Left ventricle myocardium superior (tissue), 1 donor: ENCODE results near the gene CHML. TPM values are rescaled to one million over a fixed set of nuclear protein-coding genes. Genes with fewer than 3 reads are reported as not detected.
"Not testable (repeated sequence)": the region's sequence is repeated elsewhere in the genome, so short reads cannot be mapped to it uniquely, and the experiment has no call there.

Experiments used
- ATAC-seq: fragments of 200-7000 bp; cut with Tn5 transposase; one replicate; pipeline ENCODE4 v1.9.1; 2020; ENCODE audit warnings: mild to moderate bottlenecking, moderate library complexity
- DNase-seq: peaks from one replicate; pipeline ENCODE4 v3.0.0-alpha.2; 2020
- intact Hi-C: fragments of 100-400 bp; cut with micrococcal nuclease; formaldehyde crosslinking; loops from one replicate; pipeline ENCODE4 v1.11.0; 2022
- long read RNA-seq: library from polyadenylated mRNA; unstranded; transcript quantifications from one replicate; pipeline ENCODE4 v2.0.0, GENCODE V29; 2021
- total RNA-seq: library from RNA; stranded (reverse); fragmentation: NEBNext Ultra II Directional; extraction: Animal tissue kit (Norgen Biotek cat#: 25700); gene quantifications from one replicate; pipeline ENCODE4 v1.2.1, GENCODE V29; 2021
- donor health status: DM: no; HTN: yes; CAD: no; lungs with severe emphysema.

Gene CHML
- 6.0 TPM for total RNA-seq
- long read RNA-seq, full-length matches to known transcripts = 5 of 5 reads
- long read RNA-seq, partial matches to known transcripts = 0 of 5 reads
- long read RNA-seq, other reads (novel, unspliced or antisense) = 0 of 5 reads

GRCh38 chr1:241640149-241640866, at the start of gene CHML, which contains the start of gene OPN3:
CHML (minus strand) TSS chr1:241640369; CDS start chr1:241635766, 4,603 bp downstream.
OPN3 (minus strand) TSS chr1:241640369; CDS start chr1:241640254, 115 bp downstream.
- DNase-seq (peak; percentile 98), ATAC-seq (peak; percentile 100)
- intact Hi-C loops = no loop called here

- intact Hi-C loops = no loop called here
- ATAC-seq = no peak
These were observed 48.8 kb upstream of the CHML start for GRCh38 chr1:241688940-241689368.

GRCh38 chr1:241684108-241684507, 43.9 kb upstream of the CHML start:
- intact Hi-C loops = no loop called here

More at GRCh38 chr1:241688940-241689368, 48.8 kb upstream of the CHML start:
- no peak for DNase-seq

DNA sequence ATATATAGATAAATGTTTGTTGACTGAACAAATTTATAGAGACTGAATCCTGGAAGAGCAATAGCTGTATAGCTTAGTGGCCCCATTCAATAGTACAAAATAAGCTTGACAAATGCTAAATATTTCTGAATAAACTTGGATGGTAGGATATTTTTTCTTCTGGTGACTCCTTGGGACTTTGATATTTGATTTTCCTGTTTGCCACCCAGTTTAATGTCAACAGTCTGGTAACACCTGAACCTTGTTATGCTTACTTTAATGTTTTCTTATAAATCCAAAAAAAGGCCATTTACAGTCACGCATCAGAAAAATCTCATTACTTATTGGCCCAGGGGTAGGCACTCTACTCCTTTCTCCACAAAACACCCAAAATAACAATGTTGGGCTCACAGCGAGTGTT, 42.8 kb upstream of the CHML start:
- DNase-seq = no peak
- no peak for ATAC-seq
- intact Hi-C loops = no loop called here

More at GRCh38 chr1:241684108-241684507, 43.9 kb upstream of the CHML start:
- ATAC-seq (no peak), DNase-seq (no peak)

GRCh38 chr1:241681861-241682448, 41.8 kb upstream of the CHML start:
- DNase-seq, intact Hi-C loops, ATAC-seq: not testable (repeated sequence)

DNA sequence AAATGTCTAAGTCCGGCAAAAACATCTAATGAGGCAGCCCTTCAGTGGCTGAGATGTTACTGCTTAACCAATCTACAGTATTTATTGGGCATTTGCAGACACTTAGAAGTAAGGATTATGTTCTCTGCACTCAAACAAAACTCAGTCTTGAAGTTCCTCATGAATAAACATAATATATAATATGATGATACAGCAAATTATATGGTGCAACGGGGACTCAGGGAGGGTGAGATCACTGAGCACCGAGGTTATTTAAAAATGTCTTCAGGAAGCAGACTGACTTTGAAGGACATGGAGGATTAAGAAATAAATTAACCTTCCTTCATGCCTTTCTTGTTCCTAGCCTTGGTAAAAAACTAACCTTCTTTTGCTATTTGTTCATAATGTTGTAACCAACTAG, 39.8 kb upstream of the CHML start:
- intact Hi-C loops = no loop called here
- DNase-seq (no peak), ATAC-seq (no peak)

DNA sequence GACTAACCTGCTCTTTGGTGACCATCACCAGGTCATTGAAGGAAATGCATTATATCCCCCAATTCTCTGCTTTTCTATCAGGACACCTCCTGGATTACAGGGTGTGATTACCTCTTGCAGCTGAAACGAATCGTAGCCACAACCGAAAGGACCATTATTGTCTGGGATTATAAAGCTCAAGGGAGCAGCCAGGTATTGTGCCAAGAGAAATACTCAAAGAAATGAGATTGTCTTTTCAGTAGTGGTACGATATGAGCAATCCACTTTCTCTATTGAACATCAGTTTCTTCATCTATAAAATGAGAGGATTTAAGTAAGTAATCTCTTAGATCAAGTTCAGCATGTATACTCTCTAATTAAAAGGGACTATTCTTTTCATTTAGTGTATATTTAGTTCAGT, 39.2 kb upstream of the CHML start:
- DNase-seq (no peak), ATAC-seq (no peak)
- intact Hi-C loops = no loop called here

DNA sequence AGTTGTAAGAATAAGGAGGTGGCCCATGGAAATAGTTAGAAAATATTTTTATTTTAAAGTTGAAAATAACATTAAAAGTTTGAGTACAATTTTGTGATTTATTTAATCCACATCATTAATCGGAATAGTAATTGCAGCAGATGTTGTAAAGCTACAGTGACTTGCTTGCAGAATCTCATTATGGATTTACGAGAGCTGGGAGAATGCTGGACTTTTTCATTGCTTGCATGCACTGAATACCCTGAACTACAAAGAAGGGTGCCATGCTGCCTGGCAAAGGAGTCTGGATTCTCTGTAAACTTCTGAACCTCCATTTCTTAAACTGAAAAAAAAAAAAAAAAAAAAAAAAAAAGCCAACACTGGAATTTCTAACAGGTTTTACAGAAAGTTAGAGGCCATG, 38.4 kb upstream of the CHML start:
- intact Hi-C loops = no loop called here
- DNase-seq (no peak), ATAC-seq (no peak)

DNA sequence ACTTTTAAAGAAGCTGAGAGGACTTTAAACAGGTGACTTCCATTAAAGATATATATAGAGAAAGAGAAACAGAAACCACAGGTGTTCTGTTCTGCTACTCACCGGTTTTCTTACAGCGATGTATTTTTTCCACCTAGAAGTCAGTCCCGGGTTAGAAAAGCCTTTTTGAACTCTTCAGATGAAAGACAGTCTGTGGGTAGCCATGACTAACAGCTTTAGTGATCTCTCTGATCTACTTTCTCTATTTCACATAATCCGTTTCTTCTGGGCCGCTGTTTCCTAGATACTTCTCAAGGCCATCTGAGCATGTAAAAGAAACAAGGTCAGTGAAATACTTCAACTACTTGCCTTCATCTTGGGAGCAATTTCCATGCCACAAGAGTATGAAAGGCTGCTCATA, 37.0 kb upstream of the CHML start:
- no peak for DNase-seq
- intact Hi-C loops = no loop called here
- no peak for ATAC-seq

DNA sequence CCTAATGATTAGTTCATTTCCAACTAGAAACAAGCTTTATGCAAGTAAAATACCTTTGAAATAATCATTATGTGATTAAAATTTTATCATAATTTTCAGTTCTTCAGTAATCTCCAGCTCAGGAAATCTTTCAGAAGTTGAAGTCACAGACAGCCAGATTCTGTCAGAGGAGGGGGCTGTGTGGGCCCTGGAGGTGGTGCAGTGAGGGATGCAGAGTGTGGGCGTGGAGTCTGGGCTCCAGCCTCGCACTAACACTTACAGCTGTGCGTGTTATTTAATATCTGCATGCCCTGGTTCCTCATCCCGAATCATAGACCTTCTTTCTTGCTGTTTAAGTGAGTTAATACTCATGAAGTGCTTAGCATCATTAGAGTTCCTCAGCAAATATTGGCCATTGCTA, 35.8 kb upstream of the CHML start:
- intact Hi-C loops = no loop called here
- no peak for DNase-seq
- no peak for ATAC-seq

- DNase-seq (no peak), ATAC-seq (no peak)
- intact Hi-C loops = no loop called here
These were observed 34.7 kb upstream of the CHML start for GRCh38 chr1:241674805-241675384.

DNA sequence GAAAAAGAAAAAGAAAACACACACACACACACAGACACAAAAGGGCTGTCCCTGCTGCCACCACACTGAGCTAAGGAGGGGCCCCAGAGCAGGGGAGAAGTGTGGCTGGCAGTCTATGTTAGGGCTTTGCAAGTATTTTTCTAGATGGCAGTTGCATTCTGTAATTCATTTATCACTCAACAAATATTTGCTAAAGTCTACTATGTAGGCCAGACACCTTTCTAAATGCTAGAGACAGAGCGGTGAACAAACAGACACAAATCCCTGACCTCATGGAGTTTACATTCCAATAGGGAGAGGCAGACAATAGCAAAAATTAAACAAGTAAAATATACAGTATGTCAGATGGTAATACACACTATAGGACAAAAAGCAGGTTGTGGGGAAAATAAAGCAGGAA, 32.1 kb upstream of the CHML start:
- no peak for DNase-seq
- no peak for ATAC-seq
- intact Hi-C loops = no loop called here

- ATAC-seq = no peak
- intact Hi-C loops = no loop called here
These were observed 26.2 kb upstream of the CHML start for GRCh38 chr1:241666419-241666818.

DNA sequence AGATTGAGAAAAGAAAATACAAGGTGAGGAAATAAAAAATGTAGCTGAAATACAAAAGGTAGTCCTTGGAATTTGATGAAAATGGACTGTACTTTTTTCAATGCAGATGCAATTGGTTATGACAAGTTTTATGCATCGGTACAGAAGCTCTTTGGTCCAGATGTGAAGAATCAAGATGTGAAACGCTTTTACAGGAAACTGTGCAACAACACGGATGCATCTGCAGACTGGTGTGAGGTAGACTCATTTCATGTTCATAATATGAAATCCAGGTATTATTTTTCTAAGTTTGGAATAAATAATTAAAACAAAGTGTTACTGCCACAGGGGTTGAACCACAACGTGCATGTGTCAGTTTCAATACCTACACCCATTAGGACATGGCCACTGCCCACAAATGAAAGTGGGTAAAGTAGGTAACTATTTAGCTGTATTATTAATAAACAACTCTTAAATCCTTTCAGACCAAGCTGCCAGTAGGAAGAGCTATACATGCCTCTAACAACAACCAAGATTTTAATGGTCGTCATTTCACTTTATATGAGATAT, 20.3 kb upstream of the CHML start:
- ATAC-seq (no peak), DNase-seq (no peak)
- intact Hi-C loops = no loop called here

More at GRCh38 chr1:241666419-241666818, 26.2 kb upstream of the CHML start:
- no peak for DNase-seq

GRCh38 chr1:241659016-241659415, 18.8 kb upstream of the CHML start:
- ATAC-seq, DNase-seq, intact Hi-C loops: not testable (repeated sequence)

DNA sequence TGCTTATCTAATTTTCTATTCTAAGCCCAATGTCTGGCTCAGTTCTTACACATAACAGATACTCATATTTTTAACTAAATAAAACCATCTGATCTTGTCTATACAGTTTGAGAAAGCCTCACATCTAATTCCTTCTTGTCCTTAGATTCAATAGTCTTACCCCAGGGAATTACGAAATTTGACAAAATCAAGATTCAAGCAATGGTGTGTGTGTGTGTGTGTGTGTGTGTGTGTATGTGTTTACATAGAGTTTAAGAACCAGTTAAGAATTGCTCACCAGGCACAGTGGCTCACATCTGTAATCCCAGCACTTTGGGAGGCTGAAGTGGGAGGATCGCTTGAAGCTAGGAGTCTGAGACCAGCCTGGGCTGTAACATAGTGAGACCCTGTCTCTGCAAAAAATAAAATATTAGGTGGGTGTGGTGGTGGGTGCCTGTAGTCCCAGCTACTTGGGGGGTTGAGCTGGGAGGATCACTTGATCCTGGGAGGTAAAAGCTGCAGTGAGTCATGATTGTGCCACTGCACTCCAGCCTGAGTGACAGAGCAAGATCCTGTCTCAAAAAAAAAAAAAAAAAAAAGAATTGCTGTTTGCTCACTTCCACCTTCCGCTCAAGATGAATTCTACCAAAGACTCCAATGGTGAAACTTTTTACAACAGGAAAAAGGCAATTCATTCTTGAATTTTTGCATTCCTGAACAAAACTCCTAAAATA, 18.1 kb upstream of the CHML start:
- DNase-seq (no peak), ATAC-seq (no peak)
- intact Hi-C loops = no loop called here

- no peak for ATAC-seq
These were observed 14.5 kb upstream of the CHML start for GRCh38 chr1:241654641-241655040.

GRCh38 chr1:241654019-241654418, 13.8 kb upstream of the CHML start:
- ATAC-seq = no peak
- intact Hi-C loops = no loop called here

More at GRCh38 chr1:241654641-241655040, 14.5 kb upstream of the CHML start:
- intact Hi-C loops = no loop called here
- no peak for DNase-seq

DNA sequence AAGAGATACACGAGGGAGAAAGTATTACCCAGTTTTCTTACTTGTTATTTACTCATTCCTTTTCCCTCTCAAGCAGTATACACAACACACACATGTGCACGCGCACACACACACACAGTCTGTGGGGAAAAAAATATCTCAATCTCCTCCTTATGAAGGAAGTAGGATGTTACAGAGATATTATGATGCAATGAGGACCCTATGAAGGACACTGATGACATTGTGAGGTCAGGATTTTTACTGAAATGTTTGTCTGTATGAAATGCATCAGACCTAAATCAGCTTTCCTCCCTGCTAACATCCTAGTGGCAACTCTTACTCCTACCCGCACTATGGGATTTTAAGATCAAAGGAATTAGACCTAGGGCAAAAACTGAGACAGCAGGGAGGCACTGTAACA, 11.8 kb upstream of the CHML start, which contains the start of gene WDR64:
TSS of gene WDR64 (plus strand) at position 270 of the 400 bp plus-strand sequence. CDS start 204 bp downstream, outside the sequence.
- intact Hi-C loops = no loop called here
- no peak for DNase-seq
- ATAC-seq = no peak

More at GRCh38 chr1:241654019-241654418, 13.8 kb upstream of the CHML start:
- DNase-seq = no peak
